ENCODE measurements around the gene ERG. TPM values are rescaled to one million over a fixed set of nuclear protein-coding genes. Genes with fewer than 3 reads are reported as not detected.

Gene ERG
- total RNA-seq, 6 experiments from 2014 or later = 3.1 to 6.4 (median 5.2) TPM

GRCh38 chr21:38525454-38525853, 27.2 kb upstream of the ERG start:
- Histone ChIP-seq H3K4me1 (no peaks in the 10 kb centered on the region), H3K27me3 (no peaks in the 10 kb centered on the region), H3K4me3 (no peak overlapping the region), H3K27ac (no peak overlapping the region), H3K9me3 (no peaks in the 10 kb centered on the region), H3K36me3 (no peaks in the 10 kb centered on the region)
- intact Hi-C loops (cut with DNase I) = no loop called here
- ATAC-seq = no peak
- TF ChIP-seq CTCF (IDR thresholded peaks at IDR 0.05) = no peak
- TF ChIP-seq POLR2A (IDR thresholded peaks at IDR 0.05) = no peak
- no peak for DNase-seq
- 72% methylated on average over 9 of the region's 9 CpGs for WGBS (ENCODE audit: insufficient coverage, low coverage, low lambda C conversion rate, missing lambda C conversion rate)

GRCh38 chr21:38524168-38525153, 26.2 kb upstream of the ERG start:
- Histone ChIP-seq H3K4me3 (no peak overlapping the region), H3K27me3 (no peaks in the 10 kb centered on the region), H3K9me3 (no peaks in the 10 kb centered on the region), H3K27ac (no peak overlapping the region), H3K4me1 (no peaks in the 10 kb centered on the region), H3K36me3 (no peaks in the 10 kb centered on the region)
- no peak for TF ChIP-seq CTCF (IDR thresholded peaks at IDR 0.05)
- no peak for TF ChIP-seq POLR2A (IDR thresholded peaks at IDR 0.05)
- ATAC-seq (no peak), DNase-seq (no peak)
- WGBS (ENCODE audit: insufficient coverage, low coverage, low lambda C conversion rate, missing lambda C conversion rate) = 19% methylated on average over 4 of the region's 4 CpGs
- intact Hi-C loops (cut with DNase I) = no loop called here

DNA sequence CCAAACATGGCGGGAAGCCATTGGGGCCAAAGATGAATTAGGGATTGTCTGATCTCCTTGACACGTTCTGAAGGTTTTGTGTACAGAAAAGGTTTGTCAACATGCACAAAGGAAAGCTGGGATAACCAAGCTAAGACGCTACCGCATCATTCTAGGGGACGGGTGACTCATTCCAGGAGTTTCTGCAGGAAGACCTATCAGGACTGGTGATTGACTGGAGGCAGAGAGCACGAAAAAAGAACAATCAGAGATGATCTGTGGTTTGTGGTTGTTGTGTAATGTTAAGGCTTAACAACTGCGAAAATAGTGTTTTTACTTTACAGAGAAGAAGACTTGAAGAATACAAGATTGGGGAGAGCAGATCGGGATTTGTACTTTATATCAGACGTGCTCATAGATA, 22.2 kb upstream of the ERG start:
- Histone ChIP-seq H3K36me3 (no peaks in the 10 kb centered on the region), H3K4me1 (no peaks in the 10 kb centered on the region), H3K27me3 (no peaks in the 10 kb centered on the region), H3K27ac (no peak overlapping the region), H3K9me3 (no peaks in the 10 kb centered on the region), H3K4me3 (no peak overlapping the region)
- TF ChIP-seq POLR2A (IDR thresholded peaks at IDR 0.05) = no peak
- no peak for TF ChIP-seq CTCF (IDR thresholded peaks at IDR 0.05)
- DNase-seq (no peak), ATAC-seq (no peak)
- intact Hi-C loops (cut with DNase I) = no loop called here
- 52% methylated on average over 9 of the region's 9 CpGs for WGBS (ENCODE audit: insufficient coverage, low coverage, low lambda C conversion rate, missing lambda C conversion rate)

- Histone ChIP-seq H3K4me3 (no peak overlapping the region), H3K27ac (no peak overlapping the region), H3K36me3 (no peaks in the 10 kb centered on the region), H3K9me3 (no peaks in the 10 kb centered on the region), H3K27me3 (no peaks in the 10 kb centered on the region), H3K4me1 (no peaks in the 10 kb centered on the region)
- intact Hi-C loops (cut with DNase I) = no loop called here
- WGBS (ENCODE audit: insufficient coverage, low coverage, low lambda C conversion rate, missing lambda C conversion rate) = 42% methylated on average over 3 of the region's 3 CpGs
- TF ChIP-seq POLR2A (IDR thresholded peaks at IDR 0.05) = no peak
- no peak for TF ChIP-seq CTCF (IDR thresholded peaks at IDR 0.05)
- DNase-seq (no peak), ATAC-seq (no peak)
Observed at GRCh38 chr21:38511662-38512243, 13.5 kb upstream of the ERG start.
